ENCODE results near the gene ADAMTS2. TPM values are rescaled to one million over a fixed set of nuclear protein-coding genes. Genes with fewer than 3 reads are reported as not detected.

The ADAMTS2 gene
- total RNA-seq, 1 donor from 2014 or later = 49.3 TPM

DNA sequence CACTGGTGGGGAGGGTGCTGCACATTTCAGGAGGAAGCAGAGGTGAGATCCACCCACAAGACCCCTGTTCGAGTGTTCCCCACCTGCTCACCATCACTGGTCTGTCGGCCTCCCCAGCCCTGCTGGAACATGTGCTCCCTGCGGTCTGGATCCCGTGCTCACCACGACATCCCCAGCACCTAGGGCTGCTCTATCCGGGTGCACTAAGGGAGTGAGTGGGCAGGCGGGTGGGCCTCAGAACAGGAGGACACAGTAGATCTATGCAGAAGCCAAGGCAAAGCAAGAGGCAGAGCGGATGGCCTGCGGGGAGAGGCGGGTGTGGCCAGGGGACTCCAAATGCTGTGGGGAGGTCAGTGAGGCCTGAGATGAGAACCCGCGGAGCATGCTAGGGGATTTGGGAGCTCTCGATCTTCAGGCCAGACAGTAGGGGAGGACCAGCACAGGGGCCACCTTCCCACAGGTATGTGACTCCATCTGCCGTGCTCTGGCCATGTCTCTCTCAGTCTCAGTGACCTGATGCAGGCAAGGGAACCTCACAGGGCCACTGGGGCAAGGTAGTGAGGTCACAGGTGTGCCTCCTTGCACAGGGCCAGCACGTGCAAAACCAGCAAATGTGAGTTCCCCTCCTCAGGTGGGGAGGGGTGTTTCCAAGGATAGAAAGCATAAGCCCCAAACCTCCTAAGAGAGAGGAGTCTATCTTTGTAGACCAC lies 150.9 kb downstream of the ADAMTS2 start:
- DNase-seq = no peak

DNA sequence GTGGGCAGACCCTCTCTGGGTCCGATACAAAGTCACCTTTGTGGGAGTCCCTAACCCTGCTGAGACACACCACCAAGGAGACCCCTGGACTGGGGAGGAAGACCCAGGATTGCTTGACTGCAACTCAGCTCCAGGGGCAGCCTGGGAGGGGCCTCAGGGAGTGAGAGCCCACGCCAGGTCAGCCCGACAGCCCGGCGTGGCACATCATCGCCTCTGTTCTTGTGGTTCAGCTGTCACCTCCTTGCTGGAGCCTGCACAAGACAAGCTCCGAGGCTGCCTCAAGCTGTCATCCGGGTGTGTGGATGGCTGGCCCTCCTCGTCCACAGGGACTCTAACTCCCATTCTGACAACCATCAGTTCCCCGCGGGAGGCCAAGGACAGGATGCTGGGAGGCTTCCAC lies 151.5 kb downstream of the ADAMTS2 start:
- DNase-seq = no peak

DNA sequence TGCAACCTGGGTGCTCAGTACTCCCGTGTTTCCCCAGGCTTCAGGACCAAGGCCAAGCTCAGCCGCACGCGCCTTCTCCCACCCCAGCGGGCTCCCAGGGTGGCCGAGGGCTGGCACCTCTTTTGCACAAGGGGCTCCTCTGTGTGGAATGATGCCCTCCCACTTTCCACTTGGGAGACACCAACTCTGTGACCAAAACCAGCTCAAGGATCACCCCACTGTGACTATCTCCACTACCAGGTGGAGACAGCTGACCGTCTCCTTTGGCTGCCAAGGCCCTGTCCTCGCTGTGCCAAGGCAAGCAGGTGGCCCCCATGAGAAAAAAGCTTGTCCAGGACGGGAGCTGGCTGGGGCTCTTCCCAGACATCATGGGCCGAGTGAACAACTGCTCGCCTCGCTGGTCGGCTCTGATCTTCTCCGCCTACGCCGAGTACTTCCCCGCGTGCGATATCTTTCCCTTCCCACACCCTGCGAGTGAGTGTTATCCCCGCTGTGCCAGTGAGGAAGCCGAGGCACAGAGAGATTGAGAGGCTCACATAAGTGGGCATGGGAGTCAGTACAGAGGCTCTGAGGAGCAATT lies 152.3 kb downstream of the ADAMTS2 start:
- no peak for DNase-seq

DNA sequence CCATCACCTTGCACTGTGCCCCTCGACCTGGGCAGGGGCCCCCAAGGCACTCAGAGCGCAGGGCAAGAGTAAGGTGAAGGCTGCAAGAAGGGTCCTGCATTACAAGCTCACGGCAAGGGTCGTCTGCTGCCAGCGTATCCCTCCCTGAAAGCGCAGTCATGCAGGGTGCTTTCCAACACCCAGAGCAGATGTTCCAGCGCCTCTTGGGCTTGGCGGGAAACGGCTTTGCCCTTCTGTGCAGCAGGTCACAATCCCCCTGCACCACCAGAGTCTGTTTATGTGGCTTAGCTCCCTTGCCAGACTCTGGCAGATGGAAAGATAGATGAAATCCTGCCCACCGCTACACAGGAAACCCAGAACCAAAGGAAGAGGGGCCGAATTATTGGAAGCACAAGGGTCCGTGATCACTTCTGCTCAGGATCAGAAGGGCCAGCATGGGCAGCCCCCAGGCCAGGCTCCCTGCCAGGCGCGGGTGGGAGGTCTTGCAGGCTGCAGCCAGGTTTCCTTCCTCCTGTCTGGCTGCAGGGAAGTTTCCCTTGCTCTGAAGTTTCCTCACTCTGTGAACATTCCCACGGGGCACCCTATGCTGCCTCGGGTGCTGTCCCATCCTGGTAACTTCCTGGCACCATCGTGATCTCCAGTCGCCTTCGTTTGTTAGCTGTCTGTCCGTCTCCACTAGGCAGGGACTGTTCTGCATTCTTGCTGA lies 152.9 kb downstream of the ADAMTS2 start:
- no peak for DNase-seq

DNA sequence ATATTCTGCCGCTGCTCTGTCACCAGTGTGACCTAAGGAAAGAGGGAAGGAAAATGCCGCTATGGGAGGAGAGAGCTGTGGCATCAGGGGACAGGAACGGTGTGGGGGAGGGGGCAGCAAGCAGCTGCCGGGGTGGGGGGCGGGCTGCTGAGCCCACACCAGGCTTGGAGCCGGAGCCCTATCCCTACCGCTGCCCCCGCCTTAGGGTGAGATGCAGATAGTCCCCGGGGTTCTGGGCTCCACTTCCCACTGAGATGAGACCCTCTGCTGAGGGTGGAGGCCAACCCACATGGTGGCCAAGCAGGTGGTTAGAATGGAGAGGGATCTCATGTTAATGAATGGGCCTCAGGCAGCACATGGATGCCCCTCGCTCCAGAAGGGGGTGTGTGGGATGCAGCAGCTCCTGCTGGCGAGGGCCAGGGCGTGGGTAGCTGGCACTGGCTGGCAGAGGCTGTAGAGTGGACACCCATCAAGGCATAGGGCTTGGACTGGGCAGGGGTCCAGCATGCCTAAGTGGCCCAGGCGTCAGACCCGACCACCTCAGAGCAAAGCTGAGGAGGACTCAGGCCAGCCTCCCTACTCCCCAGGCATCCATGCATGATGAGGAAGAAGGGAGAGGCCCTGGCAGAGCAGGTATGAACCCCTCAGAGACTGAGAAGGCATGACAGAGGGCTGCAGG lies 153.6 kb downstream of the ADAMTS2 start:
- DNase-seq = no peak

DNA sequence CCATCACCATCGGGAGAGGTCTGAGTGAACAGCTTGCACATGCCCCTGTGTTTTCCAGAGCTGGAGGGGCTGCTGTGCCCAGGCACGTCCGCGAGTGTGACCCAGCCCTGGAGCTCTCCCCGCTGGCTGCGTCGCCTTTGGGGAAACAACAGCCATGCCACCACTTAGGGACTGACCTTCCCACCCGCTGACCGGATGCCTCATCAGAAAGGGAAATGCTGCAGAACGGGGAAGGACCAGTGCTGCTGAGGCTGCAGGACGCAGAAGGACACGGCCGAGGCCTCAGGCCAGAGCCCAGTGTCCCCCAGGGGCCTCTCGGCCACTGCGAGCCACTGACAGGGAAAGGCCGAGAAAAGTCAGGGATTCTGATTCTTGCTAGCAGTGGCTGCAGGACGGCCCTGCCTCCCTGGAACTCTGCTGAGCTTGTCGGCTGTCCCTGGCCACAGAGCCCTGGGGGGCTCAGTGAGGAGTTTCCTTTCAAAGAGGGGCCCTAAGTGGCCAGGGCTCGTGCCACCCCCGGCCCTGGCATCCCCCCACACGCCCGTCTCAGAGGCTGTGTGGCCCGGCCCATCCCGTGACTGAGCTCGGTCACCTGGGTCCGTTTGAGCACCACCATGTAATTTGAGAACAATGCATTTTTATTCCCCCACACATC lies 154.3 kb downstream of the ADAMTS2 start:
- DNase-seq = no peak

DNA sequence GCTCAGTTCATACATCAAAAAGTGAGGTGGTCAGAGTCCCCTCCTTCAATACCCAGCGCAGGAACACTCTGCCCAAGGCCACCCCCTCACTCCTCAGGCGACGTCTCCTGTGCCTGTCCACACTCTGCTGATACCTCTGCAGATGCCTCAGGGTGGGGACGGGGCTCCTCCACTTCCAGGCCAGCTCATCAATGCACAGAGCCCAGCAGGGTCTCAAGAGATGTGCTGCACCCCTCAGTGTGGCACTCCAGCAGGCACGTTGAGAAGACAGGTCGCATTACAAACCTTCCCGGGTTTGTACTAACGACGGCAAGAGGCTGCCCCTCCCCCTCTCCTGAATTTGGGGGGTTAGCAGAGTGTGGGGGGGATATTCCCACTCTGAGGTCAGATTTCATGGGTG lies 156.6 kb downstream of the ADAMTS2 start:
- DNase-seq = no peak

DNA sequence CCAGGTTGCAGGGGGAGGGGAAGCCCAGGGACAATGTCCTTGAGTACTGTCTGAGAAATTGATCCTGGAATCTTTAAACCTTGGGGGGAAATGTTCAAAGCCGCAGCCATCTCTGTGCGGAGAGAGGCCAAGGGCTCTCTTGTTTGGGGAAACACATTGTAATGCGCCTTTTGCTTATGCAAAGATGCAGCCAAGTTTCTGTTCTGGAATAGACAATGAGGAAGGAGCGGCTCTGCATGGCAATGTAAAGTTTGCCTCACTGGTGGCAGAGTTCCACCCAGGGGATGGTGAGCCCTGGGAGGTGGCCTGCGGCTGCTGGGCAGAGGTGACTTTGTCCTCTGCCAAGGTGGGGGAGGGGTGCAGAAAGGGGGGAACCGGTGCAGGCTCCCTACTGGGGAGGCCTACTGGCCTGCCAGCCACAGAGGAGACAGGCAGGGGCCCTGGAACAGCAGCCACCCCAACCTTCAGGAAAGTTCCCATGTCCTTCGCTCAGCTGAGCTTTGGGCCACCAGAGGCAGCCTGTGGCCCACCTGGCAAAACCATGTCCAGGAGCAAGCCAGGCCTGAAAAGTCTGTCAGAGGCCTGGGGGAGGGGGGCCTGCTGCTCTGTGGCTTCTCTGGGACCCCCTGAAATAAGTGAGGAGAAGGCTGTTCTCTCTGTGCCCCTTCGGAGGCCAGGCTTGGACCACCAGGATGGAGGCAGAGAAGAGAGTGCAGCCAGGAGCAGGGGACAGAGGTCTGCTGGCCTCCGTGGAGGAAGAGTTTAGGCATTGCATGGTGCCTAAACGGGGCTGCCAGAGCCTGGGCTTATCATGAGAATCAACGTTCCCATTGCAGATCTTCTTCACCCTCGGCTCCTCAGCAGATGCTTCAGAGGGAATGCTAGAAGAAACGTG lies 157.3 kb downstream of the ADAMTS2 start:
- peak; percentile 2 for DNase-seq

DNA sequence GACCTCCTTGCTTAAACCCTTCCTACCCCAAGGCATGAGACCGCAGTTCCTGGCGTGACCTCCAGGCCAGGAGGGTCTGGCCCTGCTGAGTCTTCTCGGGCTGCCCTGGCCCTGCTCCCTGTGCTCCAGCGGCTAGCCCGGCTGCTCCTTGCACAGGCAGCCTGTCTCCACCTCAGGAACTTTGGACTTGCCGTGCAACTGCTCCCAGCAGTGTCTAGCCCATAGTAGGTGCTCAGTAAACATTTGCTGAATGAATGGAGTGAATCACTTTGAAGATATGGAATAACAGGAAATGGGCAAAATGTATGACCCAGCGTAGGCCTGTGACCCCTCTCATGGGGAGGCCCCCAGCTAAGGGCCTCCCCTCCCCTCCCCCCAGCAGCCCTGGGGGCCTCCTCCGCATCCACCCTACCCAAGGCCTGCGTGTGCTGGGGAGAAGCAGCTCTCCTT lies 158.0 kb downstream of the ADAMTS2 start:
- no peak for DNase-seq

DNA sequence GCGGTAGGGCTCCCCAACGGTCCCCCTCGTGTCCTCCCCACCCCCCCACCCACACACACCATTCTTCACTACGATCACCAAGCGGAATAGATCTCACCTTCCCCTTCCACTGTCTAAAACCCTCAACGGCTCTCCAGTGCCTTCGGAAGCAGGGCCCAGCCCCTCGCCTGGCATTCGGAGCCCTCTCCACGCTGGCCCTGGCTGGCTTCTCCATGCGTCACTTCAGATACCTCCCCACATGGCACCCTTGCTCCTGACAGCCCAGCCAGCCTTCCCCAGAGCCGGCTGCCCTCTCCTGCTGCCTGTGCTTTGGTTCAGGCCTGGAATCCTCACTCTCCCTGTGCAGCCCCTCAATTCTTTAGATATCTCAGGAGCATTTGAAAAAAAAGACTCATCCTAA lies 158.5 kb downstream of the ADAMTS2 start:
- DNase-seq = no peak

DNA sequence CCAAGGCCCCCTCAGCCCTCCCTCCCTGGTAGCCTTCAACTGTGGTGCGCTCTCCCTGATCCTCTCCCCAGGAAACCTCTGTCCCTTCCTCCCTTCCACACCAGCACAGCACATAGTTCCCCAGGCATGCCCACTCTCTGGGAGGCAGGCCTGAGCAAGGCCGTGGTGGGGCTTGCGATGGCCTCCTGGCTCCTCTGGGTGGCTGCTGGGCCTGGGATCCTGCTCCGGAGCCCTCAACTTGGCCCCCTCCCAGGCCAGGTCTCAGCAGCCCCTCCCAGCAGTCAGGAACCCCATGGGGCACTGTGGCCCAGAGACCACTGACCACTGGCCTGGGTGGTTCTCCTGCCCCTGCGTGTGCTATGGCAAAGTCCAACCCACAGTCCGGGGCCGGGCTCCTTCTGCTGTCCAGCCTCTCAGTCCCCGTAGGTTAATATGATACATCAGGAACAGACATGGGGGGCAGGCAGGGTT lies 159.3 kb downstream of the ADAMTS2 start:
- DNase-seq = no peak

DNA sequence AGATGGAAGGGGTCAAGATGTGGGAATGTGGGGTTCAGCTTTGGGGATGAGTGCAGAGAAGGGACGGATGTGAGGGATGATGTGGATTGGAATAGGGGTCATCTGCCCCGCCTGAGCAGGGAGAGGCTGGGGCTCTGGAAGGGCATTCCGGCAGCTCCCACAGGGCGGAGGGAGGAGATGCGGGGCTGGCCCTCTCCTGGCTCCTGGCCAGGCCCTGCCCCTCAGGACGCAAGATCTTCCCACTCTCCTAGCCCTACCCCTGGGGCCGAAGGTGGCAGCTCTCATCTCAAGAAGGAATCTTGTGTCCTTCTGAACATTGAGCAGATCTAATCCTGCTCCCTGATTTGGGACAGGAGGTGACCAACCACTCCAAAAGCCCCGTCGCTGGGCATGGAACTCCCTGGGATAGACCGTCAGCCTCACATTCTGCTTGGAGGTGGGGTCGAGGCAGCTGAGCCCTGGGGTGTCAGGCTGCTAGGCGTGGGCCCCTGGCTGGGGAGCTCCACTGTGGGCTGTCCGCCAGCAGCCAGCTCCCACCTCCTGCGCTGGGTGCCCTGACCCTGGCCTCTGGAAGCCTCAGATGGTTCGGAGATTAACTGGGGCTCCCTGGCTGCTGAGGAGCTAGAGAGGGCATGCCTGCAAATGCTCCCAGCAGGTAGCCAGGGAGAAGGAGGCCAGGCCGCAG lies 159.9 kb downstream of the ADAMTS2 start:
- DNase-seq = no peak

DNA sequence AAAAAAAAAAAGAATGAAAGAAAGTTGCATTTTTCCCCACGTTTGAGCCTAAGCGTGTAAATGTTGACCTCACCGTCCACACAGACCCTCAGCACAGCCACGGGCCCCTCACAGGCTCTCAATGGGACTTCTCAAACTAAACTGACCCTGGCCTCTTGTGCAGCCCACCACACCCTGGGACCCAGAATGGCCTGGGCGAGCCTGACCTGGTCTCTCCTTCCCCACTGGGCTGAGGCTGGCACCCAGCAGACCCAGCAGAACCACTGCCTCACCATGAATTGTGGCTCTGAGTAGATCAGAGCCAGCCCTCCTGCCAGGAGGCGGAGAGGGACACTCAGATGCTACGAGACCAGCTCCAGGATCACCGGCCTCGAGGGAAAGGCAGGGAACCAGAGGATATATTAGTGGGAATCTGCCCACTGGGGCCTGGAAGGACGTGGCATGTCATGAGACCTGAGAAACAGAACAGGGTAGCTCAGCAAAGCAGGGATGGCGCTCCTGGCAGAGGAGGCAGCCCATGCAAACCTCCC lies 160.7 kb downstream of the ADAMTS2 start:
- no peak for DNase-seq

DNA sequence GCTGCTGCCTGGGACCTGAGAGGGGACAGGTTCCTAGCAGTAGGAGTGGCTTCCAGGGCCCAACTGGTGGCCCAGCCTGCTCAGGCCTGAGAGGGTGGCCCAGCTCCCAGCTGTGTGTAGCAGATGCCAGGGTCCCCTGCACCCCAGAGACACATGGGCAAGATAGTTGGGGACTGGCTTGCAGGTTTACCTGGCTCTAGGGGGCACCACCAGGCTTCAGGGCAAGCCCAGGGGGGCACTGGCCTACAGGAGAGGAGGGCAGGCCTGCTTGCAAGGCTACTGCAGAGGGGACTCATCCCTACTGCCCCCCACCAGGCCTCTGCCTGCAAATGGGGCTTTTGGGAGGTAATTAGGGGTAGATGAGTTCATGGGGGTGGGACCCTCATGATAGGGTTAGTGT lies 161.8 kb downstream of the ADAMTS2 start:
- DNase-seq = no peak

DNA sequence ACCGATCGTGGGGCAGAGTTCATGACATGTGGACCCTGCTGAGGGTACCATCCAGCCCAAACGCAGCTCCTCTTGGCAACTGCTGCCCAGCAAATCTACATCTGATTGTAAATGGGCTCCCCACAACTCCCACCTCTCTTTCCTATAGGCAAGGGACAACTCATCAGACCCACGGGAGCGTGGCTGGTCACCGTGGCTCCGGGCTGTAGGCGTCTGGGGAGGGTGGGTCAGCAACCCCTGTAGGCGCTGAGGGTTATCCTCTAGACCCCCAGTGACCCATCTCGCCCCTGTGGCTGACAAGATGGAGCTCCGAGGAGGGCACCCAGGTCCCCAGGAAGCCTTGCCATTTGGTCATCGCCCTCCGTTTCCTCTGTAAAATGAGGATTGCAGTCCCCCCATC lies 162.7 kb downstream of the ADAMTS2 start:
- no peak for DNase-seq

DNA sequence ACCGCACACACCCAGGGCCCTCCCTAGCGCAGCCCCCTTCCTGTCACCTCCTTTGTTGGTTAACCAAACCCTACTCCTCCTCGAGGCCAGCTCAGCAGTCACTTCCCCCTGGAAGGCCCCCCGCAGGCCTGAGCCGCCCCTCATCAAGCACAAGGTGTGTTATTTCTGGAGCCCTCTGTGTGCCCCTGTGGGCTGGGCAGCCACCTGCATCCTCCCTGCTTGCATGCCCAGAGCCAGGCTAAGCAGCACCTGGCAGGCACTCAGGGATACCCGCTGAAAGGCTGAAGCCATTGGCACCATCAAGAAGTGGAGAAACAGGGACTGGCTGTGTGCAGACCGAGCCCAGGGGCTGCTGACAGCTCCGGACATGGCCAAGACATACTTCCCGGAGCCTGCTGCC lies 163.3 kb downstream of the ADAMTS2 start:
- no peak for DNase-seq

DNA sequence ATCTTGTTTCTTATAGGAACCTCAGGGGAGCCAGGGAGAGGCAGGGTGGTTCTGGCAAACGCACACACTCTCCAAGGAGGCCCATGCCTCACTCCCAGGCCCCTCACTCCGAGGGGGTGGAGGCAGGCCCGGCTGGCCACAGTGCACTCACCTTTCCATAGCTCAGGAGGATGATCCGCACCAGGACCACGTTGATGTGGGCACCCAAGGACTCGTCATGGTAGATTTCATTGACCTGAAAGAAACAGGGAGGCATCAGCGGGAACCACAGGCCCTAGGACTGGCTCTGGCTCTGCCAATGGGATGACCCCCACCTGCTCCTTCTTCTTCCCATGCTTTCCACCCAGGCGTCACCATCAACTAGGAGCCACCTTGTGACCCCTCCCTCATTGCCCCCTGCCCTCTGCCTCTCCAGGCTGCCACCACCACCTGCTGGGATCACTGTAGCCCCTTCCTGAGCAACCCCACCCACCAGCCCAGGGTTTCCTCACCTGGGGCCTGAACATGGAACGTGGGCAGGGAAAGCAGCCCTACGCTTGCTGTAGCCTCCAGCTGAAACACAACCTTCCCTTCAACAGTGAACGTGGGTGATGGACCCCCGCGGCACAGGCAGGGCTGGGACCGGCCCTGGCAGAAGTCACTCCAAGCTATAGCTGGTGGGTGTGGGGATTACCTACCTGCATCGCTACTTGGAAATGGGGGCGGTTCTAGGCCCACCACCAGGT lies 164.2 kb downstream of the ADAMTS2 start:
- no peak for DNase-seq

DNA sequence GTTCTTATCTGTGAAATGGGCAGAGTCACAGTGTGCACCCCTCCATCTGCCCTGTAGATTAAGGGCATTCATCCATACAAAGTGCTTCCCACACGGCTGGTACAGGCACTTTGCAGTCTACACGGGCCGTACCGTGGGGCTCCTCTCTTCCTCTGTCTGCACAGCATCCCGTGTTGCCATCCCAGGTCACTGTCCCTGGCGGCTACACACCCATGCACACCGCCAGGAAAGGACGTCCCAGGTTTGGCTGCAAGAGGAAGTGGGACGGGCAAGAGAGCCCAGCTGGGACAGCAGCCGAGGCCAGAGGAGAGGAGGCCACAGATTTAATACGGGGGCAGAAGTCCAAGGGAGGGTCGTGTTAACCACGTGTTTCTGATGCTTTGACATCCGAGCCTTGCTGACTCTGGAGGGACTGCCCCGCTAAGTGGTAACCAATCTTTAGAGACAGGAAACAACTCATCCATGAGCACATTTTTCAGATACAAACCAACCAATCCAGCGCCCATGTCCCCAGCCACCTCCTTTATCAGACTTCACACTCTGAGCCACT lies 165.1 kb downstream of the ADAMTS2 start:
- no peak for DNase-seq

All from skin of body (tissue), 2 donors.